H1 (cell line): ENCODE data around the gene UNC119B. TPM values are rescaled to one million over a fixed set of nuclear protein-coding genes. Genes with fewer than 3 reads are reported as not detected.

Source experiments
- CTCF ChIA-PET: fragments of 300-600 bp; sonication (Branson Sonifier 250); formaldehyde crosslinking; loops from one replicate; lab custom pipeline; 2021; ENCODE audit not compliant: partially characterized antibody; lab: Charles Lee
- POLR2A ChIA-PET: fragments of 300-600 bp; sonication (Branson Sonifier 250); formaldehyde crosslinking; loops from one replicate; lab custom pipeline; 2021; ENCODE audit warnings: inconsistent platforms; ENCODE audit not compliant: partially characterized antibody; lab: Charles Lee
- DNase-seq, 2 experiments: peaks; one replicate each; pipeline versions ENCODE4 v3.0.0 to v3.0.0-alpha.2; 2010 to 2022; ENCODE audit warnings: low spot score in 2 of 2, low read depth in 1 of 2, mixed read lengths in 1 of 2
- FAIRE-seq: peaks from 2 replicates; lab custom pipeline; 2011; peaks lifted over from hg19 to GRCh38; lab: Jason Lieb, UNC
- H2AFZ ChIP-seq: 2 replicates; pipeline ENCODE4 v1.8.1; 2012; ENCODE audit warnings: low read length, inconsistent platforms
- H2AK5ac ChIP-seq: 2 replicates; pipeline ENCODE4 v1.6.1; 2013; ENCODE audit warnings: low read depth, low read length
- H2BK120ac ChIP-seq: replicated peaks from 2 replicates; pipeline ENCODE3; 2013; ENCODE audit warnings: low read depth, low read length, inconsistent platforms
- H2BK12ac ChIP-seq: 2 replicates; pipeline ENCODE4 v1.6.1; 2013; ENCODE audit warnings: low read depth, low read length
- H2BK15ac ChIP-seq: 2 replicates; pipeline ENCODE4 v1.6.1; 2013; ENCODE audit warnings: low read length
- H2BK20ac ChIP-seq: 2 replicates; pipeline ENCODE4 v1.6.1; 2013; ENCODE audit warnings: low read length
- H2BK5ac ChIP-seq: 2 replicates; pipeline ENCODE4 v1.6.1; 2013; ENCODE audit warnings: low read depth, low read length
- H3K14ac ChIP-seq: 2 replicates; pipeline ENCODE4 v1.6.1; 2013; ENCODE audit warnings: inconsistent platforms; ENCODE audit not compliant: insufficient read length
- H3K18ac ChIP-seq: 2 replicates; pipeline ENCODE4 v1.6.1; 2013; ENCODE audit warnings: low read length; ENCODE audit errors: extremely low read depth
- H3K23ac ChIP-seq: 2 replicates; pipeline ENCODE4 v1.6.1; 2013; ENCODE audit warnings: inconsistent platforms; ENCODE audit not compliant: insufficient read length
- H3K23me2 ChIP-seq: 2 replicates; pipeline ENCODE4 v1.6.1; 2013; ENCODE audit warnings: low read depth, low read length
- H3K27ac ChIP-seq: 2 replicates; pipeline ENCODE4 v1.6.1; 2011; ENCODE audit warnings: low read depth, low read length, inconsistent platforms
- H3K27me3 ChIP-seq, 4 experiments: replicated peaks in 1 of 4; 1 replicate in 1 of 4; 2 replicates in 3 of 4; pipeline versions ENCODE4 v1.6.1 to v1.8.1; 2011 to 2013; ENCODE audit warnings: low read length in 3 of 4, mild to moderate bottlenecking in 3 of 4, inconsistent platforms in 2 of 4, mixed read lengths in 2 of 4, moderate library complexity in 1 of 4; ENCODE audit not compliant: control insufficient read depth in 3 of 4, insufficient read depth in 3 of 4; ENCODE audit errors: extremely low read depth in 1 of 4
- H3K36me3 ChIP-seq, 4 experiments: 2 replicates each; pipeline versions ENCODE4 v1.6.1 to v1.8.1; 2011 to 2013; ENCODE audit warnings: mild to moderate bottlenecking in 4 of 4, low read length in 3 of 4, moderate library complexity in 2 of 4, control low read depth in 1 of 4, inconsistent platforms in 1 of 4; ENCODE audit not compliant: insufficient read depth in 4 of 4, control insufficient read depth in 2 of 4
- H3K4ac ChIP-seq: replicated peaks from 2 replicates; pipeline ENCODE3; 2013; ENCODE audit warnings: low read length, low read depth, mixed read lengths, inconsistent platforms; ENCODE audit not compliant: insufficient read length
- H3K4me1 ChIP-seq, 4 experiments: replicated peaks in 1 of 4; 1 replicate in 1 of 4; 2 replicates in 3 of 4; pipeline versions ENCODE4 v1.6.1 to v1.8.1; 2011 to 2013; ENCODE audit warnings: low read length in 3 of 4, inconsistent platforms in 2 of 4, mixed read lengths in 1 of 4; ENCODE audit not compliant: insufficient read depth in 4 of 4, control insufficient read depth in 3 of 4
- H3K4me2 ChIP-seq, 2 experiments: 2 replicates each; pipeline versions ENCODE4 v1.6.1 to v1.8.1; 2011 to 2013; ENCODE audit warnings: low read depth in 2 of 2, low read length in 2 of 2, control low read depth in 1 of 2, inconsistent platforms in 1 of 2, mild to moderate bottlenecking in 1 of 2; ENCODE audit not compliant: insufficient read depth in 1 of 2
- H3K4me3 ChIP-seq, 4 experiments: fragments of 200-600, 300-600 bp in 1 of 4; sonication (generic), shearing (Covaris generic), sonication (Bioruptor Twin) in 1 of 4; 2 replicates each; pipeline versions ENCODE4 v1.5.1 to v1.8.1; 2011 to 2016; ENCODE audit warnings: low read length in 4 of 4, low read depth in 3 of 4, control low read depth in 2 of 4, inconsistent platforms in 2 of 4, mild to moderate bottlenecking in 2 of 4, mixed read lengths in 1 of 4, moderate library complexity in 1 of 4; ENCODE audit not compliant: insufficient read depth in 2 of 4; ENCODE audit errors: extremely low read depth in 1 of 4
- H3K56ac ChIP-seq: replicated peaks from 2 replicates; pipeline ENCODE3; 2013; ENCODE audit warnings: low read depth, mild to moderate bottlenecking, mixed read lengths, low read length, inconsistent platforms; ENCODE audit not compliant: insufficient read length
- H3K79me1 ChIP-seq: 2 replicates; pipeline ENCODE4 v1.6.1; 2013; ENCODE audit warnings: low read depth, low read length, control low read depth
- H3K79me2 ChIP-seq, 2 experiments: 2 replicates each; pipeline versions ENCODE4 v1.6.1 to v1.8.1; 2012 to 2013; ENCODE audit warnings: low read length in 2 of 2, mild to moderate bottlenecking in 2 of 2, inconsistent platforms in 1 of 2; ENCODE audit not compliant: insufficient read depth in 2 of 2, control insufficient read depth in 1 of 2
- H3K9ac ChIP-seq, 4 experiments: replicated peaks in 1 of 4; 1 replicate in 1 of 4; 2 replicates in 3 of 4; pipeline versions ENCODE4 v1.6.1 to v1.8.1; 2011 to 2013; ENCODE audit warnings: low read depth in 3 of 4, low read length in 3 of 4, control low read depth in 2 of 4, mild to moderate bottlenecking in 2 of 4, moderate library complexity in 2 of 4, inconsistent platforms in 1 of 4; ENCODE audit errors: extremely low read depth in 1 of 4
- H3K9me3 ChIP-seq, 2 experiments: 2 replicates each; pipeline versions ENCODE4 v1.6.1 to v1.8.1; 2012 to 2013; ENCODE audit warnings: mild to moderate bottlenecking in 2 of 2, moderate library complexity in 2 of 2, control low read depth in 1 of 2, inconsistent platforms in 1 of 2, low read depth in 1 of 2, low read length in 1 of 2, mixed read lengths in 1 of 2; ENCODE audit not compliant: insufficient read depth in 2 of 2
- H4K20me1 ChIP-seq, 2 experiments: replicated peaks in 1 of 2; 2 replicates each; pipeline versions ENCODE3 to v1.8.1; 2011 to 2013; ENCODE audit warnings: inconsistent platforms in 2 of 2, low read length in 2 of 2, mild to moderate bottlenecking in 1 of 2; ENCODE audit not compliant: insufficient read depth in 2 of 2, control insufficient read depth in 1 of 2
- H4K5ac ChIP-seq: 2 replicates; pipeline ENCODE4 v1.6.1; 2013; ENCODE audit warnings: low read length, low read depth, mixed read lengths, inconsistent platforms; ENCODE audit not compliant: insufficient read length
- H4K8ac ChIP-seq: 2 replicates; pipeline ENCODE4 v1.8.0; 2013; ENCODE audit warnings: mild to moderate bottlenecking, moderate library complexity, low read length, inconsistent platforms; ENCODE audit not compliant: insufficient read depth; ENCODE audit errors: extremely low read depth
- H4K91ac ChIP-seq: replicated peaks from 2 replicates; pipeline ENCODE3; 2013; ENCODE audit warnings: low read length, mixed read lengths, inconsistent platforms; ENCODE audit not compliant: insufficient read length
- CBX5 ChIP-seq: fragments of 300-800, 300-1000 bp; sonication (generic); IDR thresholded peaks from 2 replicates; pipeline ENCODE4 v1.7.1; 2016; ENCODE audit warnings: antibody characterized with exemption, low read length, low read depth
- NRF1 ChIP-seq: IDR thresholded peaks from 2 replicates; pipeline ENCODE4 v1.6.1; 2011; ENCODE audit warnings: mild to moderate bottlenecking, low read depth, low read length, improper control_type of control experiment
- PHF8 ChIP-seq: fragments of 200-600 bp; sonication (generic); conservative IDR thresholded peaks from 2 replicates; pipeline ENCODE4 v1.7.1; 2012; ENCODE audit warnings: low read depth, mild to moderate bottlenecking, inconsistent platforms, low read length, moderate library complexity
- RFX5 ChIP-seq: IDR thresholded peaks from 2 replicates; pipeline ENCODE4 v1.6.1; 2011; ENCODE audit warnings: low read depth, low read length, improper control_type of control experiment, borderline replicate concordance
- RXRA ChIP-seq: IDR thresholded peaks from 2 replicates; pipeline ENCODE4 v1.6.1; 2011; ENCODE audit warnings: low read depth, mild to moderate bottlenecking, low read length, moderate library complexity; ENCODE audit not compliant: insufficient read depth
- SAP30 ChIP-seq: fragments of 300-600 bp; sonication (generic); IDR thresholded peaks from 2 replicates; pipeline ENCODE4 v1.7.1; 2012; ENCODE audit warnings: low read length, moderate library complexity, mild to moderate bottlenecking, inconsistent platforms; ENCODE audit not compliant: insufficient read depth, insufficient replicate concordance
- SIN3A ChIP-seq, 2 experiments: IDR thresholded peaks in 1 of 2; conservative IDR thresholded peaks in 1 of 2; 2 replicates each; pipeline ENCODE4 v1.6.1; 2011 to 2012; ENCODE audit warnings: low read length in 2 of 2, improper control_type of control experiment in 1 of 2, low read depth in 1 of 2, mild to moderate bottlenecking in 1 of 2
- SP1 ChIP-seq: IDR thresholded peaks from 2 replicates; pipeline ENCODE4 v1.6.1; 2011; ENCODE audit warnings: low read depth, low read length
- WGBS, 2 experiments: shearing (Covaris generic) in 1 of 2; methylation state at CpG; one replicate each; pipeline versions ENCODE4 v1.1.6 to v1.1.7; 2013 to 2015; ENCODE audit warnings: low lambda C conversion rate in 2 of 2, mixed read lengths in 2 of 2, inconsistent platforms in 1 of 2, low coverage in 1 of 2, missing lambda C conversion rate in 1 of 2; ENCODE audit not compliant: insufficient replicate concordance in 2 of 2, insufficient coverage in 1 of 2, insufficient read length in 1 of 2; ENCODE audit errors: extremely low coverage in 1 of 2, missing lambda C conversion rate in 1 of 2; 5-methylcytosine and 5-hydroxymethylcytosine counted together
- polyA plus RNA-seq, 7 experiments: library from polyadenylated mRNA; depleted of rRNA in 3 of 7; stranded (reverse) in 5 of 7; unstranded in 2 of 7; fragments of >200 nt in 5 of 7; fragments of 200-250 nt in 2 of 7; gene quantifications; 1 replicate in 5 of 7; 2 replicates in 1 of 7; 4 replicates in 1 of 7; pipeline versions ENCODE4 v1.2.1 to v1.2.3, GENCODE V29; 2011 to 2013; ENCODE audit warnings: missing spikeins in 2 of 7, mixed read lengths in 2 of 7
- total RNA-seq: library from RNA; stranded (reverse); fragmentation: NEBNext Ultra II Directional; extraction: Animal tissue kit (Norgen Biotek cat#: 25700); gene quantifications from 2 replicates; pipeline ENCODE4 v1.2.1, GENCODE V29; 2021

UNC119B gene
- total and polyA plus RNA-seq, 2 of the 8 experiments (the other 6 are each of a cell fraction or from before 2014, with no cell fraction given) = 40.5 to 50.1 TPM

DNA sequence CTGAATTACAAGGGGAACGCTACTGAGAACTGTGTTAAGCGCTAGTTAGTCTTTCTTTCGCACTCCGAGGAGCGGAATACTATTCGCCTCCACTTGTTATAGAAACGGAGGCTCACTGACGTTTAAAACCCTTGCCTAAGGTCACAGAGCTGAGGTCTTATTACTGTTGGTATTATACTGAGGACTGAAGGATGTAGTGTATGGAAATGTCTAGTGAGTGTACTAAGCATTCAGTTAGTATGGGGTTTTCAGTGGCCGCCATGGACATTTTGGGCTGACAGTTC, 16.2 kb downstream of the UNC119B start:
- peaks cover 9 to 20% (median 15%) of the 10 kb centered on the region in 4 experiments for H3K36me3 ChIP-seq
- ChIA-PET CTCF (no interaction called here), POLR2A (interaction anchor here (0.7 kb wide), 1 partner anchor 9 kb away, joined by 3 read pairs; no protein-coding TSS in a partner anchor)
- H3K23ac ChIP-seq = no peak overlapping the region
- no peak overlapping the region for H4K91ac ChIP-seq
- H3K9ac ChIP-seq = no peak overlapping the region
- 93% methylated on average over 9 of the region's 9 CpGs; no CpG with 5 or more reads in 1 of the 2 experiments for WGBS, 2 experiments
- peaks cover 0 to 4% of the 10 kb centered on the region in 2 experiments for H4K20me1 ChIP-seq
- H3K23me2 ChIP-seq = peaks cover 4% of the 10 kb centered on the region; the same call in 1 of the 2 replicates
- no peak overlapping the region for H3K18ac ChIP-seq
- no peak overlapping the region for H2BK120ac ChIP-seq
- H2AK5ac ChIP-seq = no peak overlapping the region
- no peak overlapping the region for H3K4ac ChIP-seq
- no peak overlapping the region for H2BK20ac ChIP-seq
- no peaks in the 10 kb centered on the region for H3K79me1 ChIP-seq
- no peak for DNase-seq
- FAIRE-seq = no peak
- no peak overlapping the region for H3K27ac ChIP-seq
- peaks cover 0 to 5% (median 4%) of the 10 kb centered on the region in 4 experiments; a peak in 4 of 7 replicates for H3K4me1 ChIP-seq
- H3K56ac ChIP-seq = no peak overlapping the region
- H4K5ac ChIP-seq = no peak overlapping the region
- TF ChIP-seq CBX5 = no peak
- TF ChIP-seq SAP30 = no peak
- no peak for TF ChIP-seq RFX5
- no peak for TF ChIP-seq PHF8
- no peak for TF ChIP-seq SP1
- TF ChIP-seq RXRA = no peak
- TF ChIP-seq SIN3A (conservative IDR thresholded peaks at IDR 0.05 in 1 of 2, IDR thresholded peaks at IDR 0.05 in 1 of 2; ENCODE audit: low read depth in 1 of 2, low read length in 2 of 2) = no peak
- no peak for TF ChIP-seq NRF1
- no peaks in the 10 kb centered on the region for H3K79me2 ChIP-seq
- peak overlapping the region; percentile 60; the same call in 1 of the 2 replicates for H2AFZ ChIP-seq
- H4K8ac ChIP-seq = no peak overlapping the region
- H3K4me3 ChIP-seq = peak overlapping the region; percentile 48 to 70 (median 62); a peak in 3 of 8 replicates
- H3K27me3 ChIP-seq = peaks cover 0 to 4% (median 1%) of the 10 kb centered on the region in 4 experiments; a peak in 3 of 7 replicates
- H3K9me3 ChIP-seq = no peaks in the 10 kb centered on the region
- H3K14ac ChIP-seq = no peak overlapping the region
- no peak overlapping the region for H2BK15ac ChIP-seq
- H2BK5ac ChIP-seq = no peak overlapping the region
- no peak overlapping the region for H2BK12ac ChIP-seq
- H3K4me2 ChIP-seq = peak overlapping the region; percentile 77 to 81; a peak in 2 of 4 replicates
